K562 (cell line): ENCODE measurements around the gene TMPRSS6.

ENCODE experiments used
- BRCA1 ChIP-seq, 2 experiments: fragments of 450-650 bp in 1 of 2; sonication (generic) in 1 of 2; formaldehyde crosslinking in 1 of 2; IDR thresholded peaks; 2 replicates each; pipeline versions ENCODE4 v1.5.0 to v1.6.1; 2017 to 2020; ENCODE audit warnings: mild to moderate bottlenecking in 1 of 2, missing genetic modification reagents in 1 of 2
- CREM ChIP-seq: IDR thresholded peaks from 2 replicates; pipeline ENCODE4 v1.6.1; 2014; ENCODE audit warnings: antibody characterized with exemption, low read depth
- CTCF ChIP-seq, 3 experiments: IDR thresholded peaks in 2 of 3; conservative IDR thresholded peaks in 1 of 3; 2 replicates each; pipeline ENCODE4 v1.5.1; 2011 to 2012; ENCODE audit warnings: low read length in 3 of 3, mild to moderate bottlenecking in 3 of 3, control low read depth in 2 of 3, improper control_type of control experiment in 1 of 3, inconsistent platforms in 1 of 3, low read depth in 1 of 3, mixed read lengths in 1 of 3, moderate library complexity in 1 of 3; ENCODE audit not compliant: insufficient read depth in 2 of 3
- SPI1 ChIP-seq: IDR thresholded peaks from 2 replicates; pipeline ENCODE4 v1.6.1; 2011; ENCODE audit warnings: low read depth, low read length, control low read depth, borderline replicate concordance

DNA sequence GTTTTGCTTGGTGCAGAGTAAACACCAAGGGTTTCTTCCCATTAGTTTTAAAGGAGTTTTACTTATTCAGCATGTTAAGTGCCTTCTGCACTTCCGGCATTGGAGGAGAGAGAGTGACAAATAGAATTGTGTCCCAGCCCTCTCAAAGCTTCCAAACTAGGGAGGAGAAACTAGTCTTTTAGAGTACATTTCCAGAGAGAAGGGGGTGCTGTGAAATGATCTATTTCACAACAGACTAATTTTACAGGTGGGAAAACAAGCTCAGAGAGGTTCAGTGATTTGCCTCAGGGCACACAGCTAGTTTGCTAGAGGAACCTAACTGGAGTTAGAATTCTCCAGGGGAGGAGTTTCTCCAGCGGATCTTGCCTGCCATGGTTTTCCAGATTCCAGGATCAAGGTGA lies 77.4 kb downstream of the TMPRSS6 start:
- TF ChIP-seq SPI1 (no peak), CREM (no peak), BRCA1 (IDR thresholded peaks at IDR 0.05) (no peak), BRCA1 (CRISPR knock-in tag; IDR thresholded peaks at IDR 0.05) (no peak), CTCF (IDR thresholded peaks at IDR 0.05 in 2 of 3, conservative IDR thresholded peaks at IDR 0.05 in 1 of 3; ENCODE audit: insufficient read depth in 2 of 3, low read depth in 1 of 3, low read length in 3 of 3) (no peak)
